ENCODE data around the gene RIT2. TPM values are rescaled to one million over a fixed set of nuclear protein-coding genes. Genes with fewer than 3 reads are reported as not detected.

Gene RIT2
- total RNA-seq, 1 experiment from 2014 or later = 1.5 TPM

DNA sequence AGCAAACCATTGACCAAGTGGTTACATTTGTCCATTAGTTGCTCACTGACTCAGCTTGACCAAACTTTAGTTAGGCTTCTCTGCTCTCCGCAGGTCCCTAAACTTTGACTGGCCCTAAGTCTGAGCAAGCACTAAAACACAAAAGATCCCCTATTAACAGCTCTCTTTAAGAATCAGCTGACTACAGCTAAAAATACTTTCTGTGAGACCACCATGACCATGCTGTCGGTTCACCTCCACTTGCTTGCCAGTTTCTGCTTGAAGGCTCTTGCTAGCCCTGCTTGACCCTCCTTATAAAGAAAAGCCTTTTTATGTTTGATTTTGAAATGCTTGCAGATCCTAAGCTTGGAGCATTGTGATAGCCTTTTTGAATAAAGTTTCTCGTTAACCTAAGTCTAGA, 40.4 kb upstream of the RIT2 start (continued):
- TF ChIP-seq, protein P1, sequence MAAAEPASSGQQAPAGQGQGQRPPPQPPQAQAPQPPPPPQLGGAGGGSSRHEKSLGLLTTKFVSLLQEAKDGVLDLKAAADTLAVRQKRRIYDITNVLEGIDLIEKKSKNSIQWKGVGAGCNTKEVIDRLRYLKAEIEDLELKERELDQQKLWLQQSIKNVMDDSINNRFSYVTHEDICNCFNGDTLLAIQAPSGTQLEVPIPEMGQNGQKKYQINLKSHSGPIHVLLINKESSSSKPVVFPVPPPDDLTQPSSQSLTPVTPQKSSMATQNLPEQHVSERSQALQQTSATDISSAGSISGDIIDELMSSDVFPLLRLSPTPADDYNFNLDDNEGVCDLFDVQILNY (CRISPR knock-in tag; IDR thresholded peaks at IDR 0.05) = no peak
- TF ChIP-seq ZBTB21 (CRISPR knock-in tag; IDR thresholded peaks at IDR 0.05; ENCODE audit: borderline replicate concordance) (no peak), NFE2L1 (CRISPR knock-in tag; IDR thresholded peaks at IDR 0.05) (no peak), GTF2I (CRISPR knock-in tag; conservative IDR thresholded peaks at IDR 0.05) (no peak)
- TF ChIP-seq, protein P2, sequence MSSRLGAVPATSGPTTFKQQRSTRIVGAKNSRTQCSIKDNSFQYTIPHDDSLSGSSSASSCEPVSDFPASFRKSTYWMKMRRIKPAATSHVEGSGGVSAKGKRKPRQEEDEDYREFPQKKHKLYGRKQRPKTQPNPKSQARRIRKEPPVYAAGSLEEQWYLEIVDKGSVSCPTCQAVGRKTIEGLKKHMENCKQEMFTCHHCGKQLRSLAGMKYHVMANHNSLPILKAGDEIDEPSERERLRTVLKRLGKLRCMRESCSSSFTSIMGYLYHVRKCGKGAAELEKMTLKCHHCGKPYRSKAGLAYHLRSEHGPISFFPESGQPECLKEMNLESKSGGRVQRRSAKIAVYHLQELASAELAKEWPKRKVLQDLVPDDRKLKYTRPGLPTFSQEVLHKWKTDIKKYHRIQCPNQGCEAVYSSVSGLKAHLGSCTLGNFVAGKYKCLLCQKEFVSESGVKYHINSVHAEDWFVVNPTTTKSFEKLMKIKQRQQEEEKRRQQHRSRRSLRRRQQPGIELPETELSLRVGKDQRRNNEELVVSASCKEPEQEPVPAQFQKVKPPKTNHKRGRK (CRISPR knock-in tag; IDR thresholded peaks at IDR 0.05; ENCODE audit: borderline replicate concordance) = no peak
- TF ChIP-seq, protein P3, sequence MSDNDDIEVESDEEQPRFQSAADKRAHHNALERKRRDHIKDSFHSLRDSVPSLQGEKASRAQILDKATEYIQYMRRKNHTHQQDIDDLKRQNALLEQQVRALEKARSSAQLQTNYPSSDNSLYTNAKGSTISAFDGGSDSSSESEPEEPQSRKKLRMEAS (CRISPR knock-in tag; IDR thresholded peaks at IDR 0.05) = no peak
- TF ChIP-seq, protein P4, sequence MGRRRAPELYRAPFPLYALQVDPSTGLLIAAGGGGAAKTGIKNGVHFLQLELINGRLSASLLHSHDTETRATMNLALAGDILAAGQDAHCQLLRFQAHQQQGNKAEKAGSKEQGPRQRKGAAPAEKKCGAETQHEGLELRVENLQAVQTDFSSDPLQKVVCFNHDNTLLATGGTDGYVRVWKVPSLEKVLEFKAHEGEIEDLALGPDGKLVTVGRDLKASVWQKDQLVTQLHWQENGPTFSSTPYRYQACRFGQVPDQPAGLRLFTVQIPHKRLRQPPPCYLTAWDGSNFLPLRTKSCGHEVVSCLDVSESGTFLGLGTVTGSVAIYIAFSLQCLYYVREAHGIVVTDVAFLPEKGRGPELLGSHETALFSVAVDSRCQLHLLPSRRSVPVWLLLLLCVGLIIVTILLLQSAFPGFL (CRISPR knock-in tag; IDR thresholded peaks at IDR 0.05; ENCODE audit: borderline replicate concordance) = no peak

DNA sequence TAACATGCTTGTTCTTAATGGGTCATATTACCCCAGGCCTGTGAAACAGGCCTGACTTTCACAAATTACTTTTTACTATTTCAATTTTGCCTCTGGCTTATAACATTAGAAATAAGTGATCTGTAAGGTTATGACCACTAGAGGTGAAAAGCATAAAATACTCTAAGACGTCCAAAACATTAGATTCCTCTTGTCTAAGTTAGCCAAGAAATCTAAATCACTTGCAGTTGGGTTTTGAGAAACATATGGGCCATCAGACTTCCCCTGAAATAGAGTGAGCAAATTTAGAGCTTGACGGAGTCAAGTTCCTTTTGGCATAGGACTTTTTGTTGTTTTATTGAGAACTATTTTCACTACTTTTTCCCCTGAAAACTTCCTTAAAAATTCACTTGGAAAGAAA, 32.7 kb upstream of the RIT2 start:
- peaks cover 2% of the 10 kb centered on the region; the same call in 1 of the 2 replicates for H3K4me1 Mint-ChIP-seq
- H3K27me3 Mint-ChIP-seq (ENCODE audit: low read depth) = no peaks in the 10 kb centered on the region
- peaks cover 7% of the 10 kb centered on the region; the same call in 1 of the 2 replicates for H3K9me3 Mint-ChIP-seq
- ATAC-seq = no peak
- ChIA-PET POLR2A (no interaction called here), CTCF (no interaction called here)
- no peaks in the 10 kb centered on the region for H3K36me3 Mint-ChIP-seq
- H3K4me3 Mint-ChIP-seq = no peak overlapping the region
- DNase-seq (ENCODE audit: low spot score) = no peak
- no peak overlapping the region for H3K27ac Mint-ChIP-seq
- TF ChIP-seq KAT7 (CRISPR knock-in tag; IDR thresholded peaks at IDR 0.05; ENCODE audit: borderline replicate concordance) (no peak), GRHL2 (CRISPR knock-in tag; IDR thresholded peaks at IDR 0.05; ENCODE audit: insufficient replicate concordance, severe bottlenecking) (no peak), NR3C1 (CRISPR knock-in tag; conservative IDR thresholded peaks at IDR 0.05; ENCODE audit: low read depth) (no peak), NFATC4 (CRISPR knock-in tag; IDR thresholded peaks at IDR 0.05) (no peak), RELA (CRISPR knock-in tag; IDR thresholded peaks at IDR 0.05; ENCODE audit: borderline replicate concordance) (no peak), CBFB (CRISPR knock-in tag; IDR thresholded peaks at IDR 0.05; ENCODE audit: low read depth) (no peak), NFYB (CRISPR knock-in tag; conservative IDR thresholded peaks at IDR 0.05; ENCODE audit: low read depth) (no peak)
- TF ChIP-seq, protein P5, sequence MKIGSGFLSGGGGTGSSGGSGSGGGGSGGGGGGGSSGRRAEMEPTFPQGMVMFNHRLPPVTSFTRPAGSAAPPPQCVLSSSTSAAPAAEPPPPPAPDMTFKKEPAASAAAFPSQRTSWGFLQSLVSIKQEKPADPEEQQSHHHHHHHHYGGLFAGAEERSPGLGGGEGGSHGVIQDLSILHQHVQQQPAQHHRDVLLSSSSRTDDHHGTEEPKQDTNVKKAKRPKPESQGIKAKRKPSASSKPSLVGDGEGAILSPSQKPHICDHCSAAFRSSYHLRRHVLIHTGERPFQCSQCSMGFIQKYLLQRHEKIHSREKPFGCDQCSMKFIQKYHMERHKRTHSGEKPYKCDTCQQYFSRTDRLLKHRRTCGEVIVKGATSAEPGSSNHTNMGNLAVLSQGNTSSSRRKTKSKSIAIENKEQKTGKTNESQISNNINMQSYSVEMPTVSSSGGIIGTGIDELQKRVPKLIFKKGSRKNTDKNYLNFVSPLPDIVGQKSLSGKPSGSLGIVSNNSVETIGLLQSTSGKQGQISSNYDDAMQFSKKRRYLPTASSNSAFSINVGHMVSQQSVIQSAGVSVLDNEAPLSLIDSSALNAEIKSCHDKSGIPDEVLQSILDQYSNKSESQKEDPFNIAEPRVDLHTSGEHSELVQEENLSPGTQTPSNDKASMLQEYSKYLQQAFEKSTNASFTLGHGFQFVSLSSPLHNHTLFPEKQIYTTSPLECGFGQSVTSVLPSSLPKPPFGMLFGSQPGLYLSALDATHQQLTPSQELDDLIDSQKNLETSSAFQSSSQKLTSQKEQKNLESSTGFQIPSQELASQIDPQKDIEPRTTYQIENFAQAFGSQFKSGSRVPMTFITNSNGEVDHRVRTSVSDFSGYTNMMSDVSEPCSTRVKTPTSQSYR (CRISPR knock-in tag; IDR thresholded peaks at IDR 0.05) = no peak
- TF ChIP-seq, protein P1 (CRISPR knock-in tag; IDR thresholded peaks at IDR 0.05) = no peak
- TF ChIP-seq, protein P6, sequence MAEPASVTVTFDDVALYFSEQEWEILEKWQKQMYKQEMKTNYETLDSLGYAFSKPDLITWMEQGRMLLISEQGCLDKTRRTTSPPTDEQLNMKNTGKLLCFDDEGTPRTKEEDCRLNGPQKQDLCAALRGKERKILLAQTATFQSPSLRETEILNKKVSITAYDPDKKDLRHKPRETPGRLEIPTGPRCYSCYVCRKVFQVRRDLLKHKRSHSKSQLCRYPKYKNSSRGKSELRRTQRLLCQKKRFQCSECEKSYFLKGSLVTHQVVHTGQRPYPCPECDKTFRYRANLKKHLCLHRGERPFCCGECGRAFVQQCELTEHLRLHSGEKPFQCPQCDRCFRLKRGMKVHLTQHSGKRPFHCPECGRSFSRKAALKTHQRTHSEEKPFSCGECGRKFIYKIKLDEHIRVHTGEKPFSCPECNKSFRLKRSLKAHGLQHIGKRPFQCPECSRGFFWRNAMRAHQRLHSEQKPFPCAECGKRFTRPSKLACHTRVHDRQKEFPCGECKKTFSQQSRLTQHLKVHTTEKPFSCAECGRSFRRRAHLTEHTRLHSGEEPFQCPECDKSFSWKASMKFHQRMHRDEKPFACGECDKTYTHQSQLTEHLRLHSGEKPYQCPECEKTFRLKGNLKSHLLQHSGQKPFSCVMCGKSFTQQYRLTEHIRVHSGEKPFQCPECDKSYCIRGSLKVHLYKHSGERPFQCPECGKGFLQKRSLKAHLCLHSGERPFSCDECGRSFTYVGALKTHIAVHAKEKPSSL (CRISPR knock-in tag; conservative IDR thresholded peaks at IDR 0.05) = no peak
- TF ChIP-seq, protein P7, sequence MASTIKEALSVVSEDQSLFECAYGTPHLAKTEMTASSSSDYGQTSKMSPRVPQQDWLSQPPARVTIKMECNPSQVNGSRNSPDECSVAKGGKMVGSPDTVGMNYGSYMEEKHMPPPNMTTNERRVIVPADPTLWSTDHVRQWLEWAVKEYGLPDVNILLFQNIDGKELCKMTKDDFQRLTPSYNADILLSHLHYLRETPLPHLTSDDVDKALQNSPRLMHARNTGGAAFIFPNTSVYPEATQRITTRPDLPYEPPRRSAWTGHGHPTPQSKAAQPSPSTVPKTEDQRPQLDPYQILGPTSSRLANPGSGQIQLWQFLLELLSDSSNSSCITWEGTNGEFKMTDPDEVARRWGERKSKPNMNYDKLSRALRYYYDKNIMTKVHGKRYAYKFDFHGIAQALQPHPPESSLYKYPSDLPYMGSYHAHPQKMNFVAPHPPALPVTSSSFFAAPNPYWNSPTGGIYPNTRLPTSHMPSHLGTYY (CRISPR knock-in tag; IDR thresholded peaks at IDR 0.05) = no peak
- TF ChIP-seq, protein P8, sequence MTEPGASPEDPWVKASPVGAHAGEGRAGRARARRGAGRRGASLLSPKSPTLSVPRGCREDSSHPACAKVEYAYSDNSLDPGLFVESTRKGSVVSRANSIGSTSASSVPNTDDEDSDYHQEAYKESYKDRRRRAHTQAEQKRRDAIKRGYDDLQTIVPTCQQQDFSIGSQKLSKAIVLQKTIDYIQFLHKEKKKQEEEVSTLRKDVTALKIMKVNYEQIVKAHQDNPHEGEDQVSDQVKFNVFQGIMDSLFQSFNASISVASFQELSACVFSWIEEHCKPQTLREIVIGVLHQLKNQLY (CRISPR knock-in tag; IDR thresholded peaks at IDR 0.05) = no peak
- TF ChIP-seq, protein P2 (CRISPR knock-in tag; IDR thresholded peaks at IDR 0.05; ENCODE audit: borderline replicate concordance) = no peak

Data from WTC11 (cell line).